GM18526 (cell line): ENCODE results near the gene FGFBP2.

Source experiments
- POLR2A ChIP-seq: IDR thresholded peaks from 3 replicates; pipeline ENCODE4 v1.6.1; 2011; ENCODE audit not compliant: insufficient read length; ENCODE audit errors: extremely low read depth

Gene FGFBP2

DNA sequence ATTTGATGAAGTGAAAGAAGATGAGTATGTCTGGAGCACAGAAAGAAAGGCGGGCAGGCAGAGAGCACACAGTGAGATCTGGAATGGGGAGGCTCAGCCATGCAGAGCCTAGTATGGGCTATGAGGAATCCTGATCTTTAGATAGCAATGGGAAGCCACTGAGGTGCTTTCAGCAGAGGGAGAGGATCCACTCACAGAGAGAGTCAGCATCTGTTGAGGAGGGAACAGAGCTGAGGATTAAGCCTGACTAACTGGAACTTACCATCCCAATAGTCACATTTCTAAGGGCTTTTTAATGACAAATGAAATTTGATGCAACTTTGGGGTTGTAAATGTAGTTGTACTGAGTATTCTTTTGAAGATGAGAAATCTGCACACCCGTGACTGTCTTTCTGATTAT, 20.6 kb upstream of the FGFBP2 start:
- no peak for TF ChIP-seq POLR2A

- TF ChIP-seq POLR2A = no peak
Measured at GRCh38 chr4:15982842-15983524, 20.0 kb upstream of the FGFBP2 start.

GRCh38 chr4:15976456-15977447, 13.8 kb upstream of the FGFBP2 start:
- no peak for TF ChIP-seq POLR2A

DNA sequence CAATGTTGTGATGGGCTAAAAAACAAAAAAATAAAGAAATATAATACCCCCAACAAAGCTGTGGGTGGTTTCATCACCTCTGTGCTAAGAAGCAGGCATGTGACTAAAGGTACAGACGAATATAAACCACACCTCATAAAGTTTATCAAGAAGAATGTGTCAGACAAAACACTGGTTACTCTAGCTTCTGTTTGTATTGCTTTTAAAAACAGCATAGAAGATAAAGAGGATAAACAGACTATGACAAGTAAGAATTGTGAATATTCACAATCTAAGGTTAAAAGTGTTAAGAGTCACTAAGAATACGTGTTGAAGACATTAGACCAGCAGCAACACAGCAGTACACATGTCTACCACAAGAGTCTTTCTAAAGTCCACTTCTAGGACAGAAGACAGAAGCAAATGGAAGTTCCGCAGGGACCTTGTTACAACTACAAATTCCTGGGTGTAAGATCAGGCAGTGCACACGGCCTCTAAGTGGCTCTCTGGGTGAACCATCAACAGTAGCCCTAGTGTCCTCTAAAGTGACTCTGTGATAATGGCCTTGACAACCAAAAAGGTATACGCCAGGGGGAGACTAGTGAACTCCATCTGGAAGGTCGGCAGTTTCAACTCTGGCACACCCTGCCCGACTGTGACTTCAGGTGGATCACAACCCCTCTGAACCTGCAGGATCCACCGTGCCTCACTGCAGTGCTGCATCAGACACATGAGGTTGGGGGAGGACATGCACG, 8.3 kb upstream of the FGFBP2 start:
- no peak for TF ChIP-seq POLR2A

- no peak for TF ChIP-seq POLR2A
Measured at GRCh38 chr4:15968551-15969300, 5.8 kb upstream of the FGFBP2 start.

- no peak for TF ChIP-seq POLR2A
Measured at GRCh38 chr4:15965325-15965724, 2.4 kb upstream of the FGFBP2 start.

DNA sequence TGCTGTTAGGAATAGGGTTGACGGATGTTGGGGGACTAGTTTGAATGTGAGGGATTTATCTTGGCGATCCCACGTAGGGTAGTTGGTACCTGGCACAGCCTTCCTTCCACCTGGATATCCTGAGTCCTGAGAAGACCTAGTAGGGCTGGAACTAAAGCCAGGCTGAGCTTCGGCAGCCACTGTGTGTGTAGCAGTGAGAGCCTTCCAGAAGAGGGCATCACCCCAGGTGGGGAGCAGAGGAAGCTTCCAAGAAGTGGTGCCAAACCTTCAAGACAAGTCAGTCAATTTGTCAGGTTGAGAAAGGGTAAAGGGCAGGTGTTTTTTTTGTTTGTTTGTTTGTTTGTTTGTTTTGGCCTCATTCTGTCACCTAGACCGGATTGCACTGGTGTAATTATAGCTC, 1.2 kb upstream of the FGFBP2 start:
- no peak for TF ChIP-seq POLR2A

- no peak for TF ChIP-seq POLR2A
Measured at GRCh38 chr4:15963576-15963975, 601 bp upstream of the FGFBP2 start.

DNA sequence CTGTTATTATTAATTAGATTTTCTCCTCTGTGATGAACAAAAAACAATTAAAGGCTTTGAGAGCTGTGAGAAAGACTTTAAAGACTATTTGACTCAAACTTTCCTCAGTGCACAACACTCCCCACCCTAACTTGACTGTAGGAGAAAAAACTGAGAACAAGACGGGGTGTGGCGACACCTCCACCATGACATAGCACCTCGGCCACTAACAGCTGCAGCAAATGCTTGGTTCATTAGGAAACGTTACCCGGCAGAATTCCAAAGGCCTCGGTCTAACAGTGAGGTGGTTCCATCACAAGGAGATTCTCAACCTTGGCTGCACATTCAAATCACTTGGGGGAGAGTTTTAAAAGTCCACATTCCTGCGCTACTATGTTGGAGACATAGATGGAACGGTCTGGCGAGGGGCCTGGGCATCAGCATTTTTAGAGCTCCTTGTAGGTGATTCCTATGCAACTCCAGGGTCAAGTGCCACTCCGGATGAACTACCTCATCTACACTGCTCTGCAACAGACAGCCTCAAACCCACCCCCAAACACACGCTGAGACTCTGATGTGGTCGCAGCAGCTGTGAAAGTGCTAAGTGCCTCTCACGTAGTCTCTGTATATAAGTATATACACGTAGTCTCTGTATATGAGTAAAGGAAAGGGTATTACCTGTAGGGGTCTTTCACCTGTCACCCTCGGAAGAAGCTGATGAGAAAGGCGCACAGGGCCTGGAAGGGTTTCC, 1.0 kb downstream of the FGFBP2 start:
- no peak for TF ChIP-seq POLR2A

GRCh38 chr4:15958562-15958961, 4.4 kb downstream of the FGFBP2 start:
- TF ChIP-seq POLR2A = no peak

DNA sequence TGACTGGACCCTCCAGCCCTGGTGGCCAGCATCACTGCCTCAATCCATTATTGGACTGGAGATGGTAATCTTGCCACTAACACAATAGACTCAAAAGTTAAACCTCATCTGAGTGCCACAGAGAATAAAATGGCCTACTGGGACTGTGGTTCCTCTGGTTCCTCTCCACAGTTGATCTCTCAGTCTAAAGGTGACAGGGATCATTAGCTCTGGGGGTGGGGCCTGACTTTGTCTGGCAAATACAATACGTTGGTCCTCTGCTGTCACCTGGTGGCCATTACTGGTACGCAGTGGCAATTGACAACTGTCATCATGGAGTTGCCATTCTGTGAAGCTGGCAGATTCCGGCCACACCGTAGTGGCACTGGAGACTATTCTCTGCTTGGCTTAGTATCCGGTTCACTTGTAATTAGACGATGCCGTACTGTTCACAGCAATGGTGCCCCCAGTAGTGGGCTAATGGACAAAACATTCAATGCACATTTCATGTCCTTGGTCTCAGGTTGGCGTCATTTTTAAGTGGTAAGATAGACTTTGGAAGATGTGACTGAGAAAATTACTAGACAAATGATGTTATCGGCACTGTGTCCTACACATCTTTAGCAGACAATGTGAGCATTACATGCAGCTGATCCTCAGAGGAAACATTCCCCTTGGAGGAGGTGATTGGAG, 6.7 kb downstream of the FGFBP2 start:
- no peak for TF ChIP-seq POLR2A

DNA sequence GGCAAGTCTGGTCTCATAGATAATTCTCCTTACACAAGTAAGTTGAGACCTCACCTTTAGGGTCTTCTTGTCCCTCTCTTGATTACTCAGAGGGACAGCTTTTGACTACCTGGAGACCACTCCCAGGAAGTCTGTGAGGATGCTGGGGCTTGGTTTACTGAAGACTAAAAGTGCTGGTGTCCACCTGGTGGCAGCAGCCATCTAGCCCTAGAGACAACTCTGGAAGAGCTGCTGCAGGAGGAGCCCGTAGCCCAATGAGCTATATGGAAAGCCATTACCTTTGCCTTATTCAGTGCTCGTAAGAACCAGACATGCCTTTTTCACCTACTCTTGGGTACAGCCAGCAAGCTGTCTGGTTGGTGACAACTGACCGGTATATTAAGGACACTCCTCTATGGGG, 7.3 kb downstream of the FGFBP2 start:
- no peak for TF ChIP-seq POLR2A

- TF ChIP-seq POLR2A = no peak
Measured at GRCh38 chr4:15953625-15954024, 9.3 kb downstream of the FGFBP2 start.

DNA sequence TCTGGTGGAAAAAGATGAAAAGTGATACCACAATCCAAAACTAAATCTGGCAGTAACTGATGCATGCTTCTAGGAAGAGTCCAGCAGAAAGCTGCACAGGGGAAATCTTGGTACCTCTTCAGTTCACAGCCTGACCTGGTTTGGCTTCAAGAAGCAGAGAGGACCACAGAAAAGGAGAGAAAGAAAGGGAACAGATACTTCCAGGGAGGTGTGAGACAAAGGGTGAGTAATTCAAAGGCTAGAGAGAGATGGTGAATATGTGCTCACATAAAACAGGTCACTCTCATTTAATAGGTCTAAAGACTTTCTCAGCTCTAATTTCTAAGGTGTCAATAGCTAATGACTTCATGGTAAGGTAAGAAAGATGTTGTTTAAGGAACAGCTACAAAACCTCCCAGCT, 11.2 kb downstream of the FGFBP2 start:
- TF ChIP-seq POLR2A = no peak
